SU-DHL-6 (cell line): ENCODE measurements around the gene MAP4.

Source experiments
- CTCF ChIP-seq: fragments of 200-600 bp; sonication (generic); IDR thresholded peaks from one replicate; pipeline ENCODE4 v1.5.1; 2017; ENCODE audit warnings: antibody characterized with exemption, mild to moderate bottlenecking, low read length, moderate library complexity; ENCODE audit not compliant: insufficient read depth, poor library complexity, severe bottlenecking
- EZH2phosphoT487 ChIP-seq: fragments of 200-600 bp; sonication (generic), shearing (Covaris generic); conservative IDR thresholded peaks from 2 replicates; pipeline ENCODE4 v1.6.1; 2018; ENCODE audit warnings: mild to moderate bottlenecking, antibody characterized with exemption, low read length, moderate library complexity, mixed read lengths

- no peak for TF ChIP-seq CTCF
- TF ChIP-seq EZH2phosphoT487: no peak
Measured at GRCh38 chr3:47859956-47860605, 156.1 kb downstream of the MAP4 start.
